Natural killer cell (primary cell): Measurements from ENCODE around the gene ROBO2. TPM values are rescaled to one million over a fixed set of nuclear protein-coding genes. Genes with fewer than 3 reads are reported as not detected.

Experiments
- ATAC-seq, 3 donors: fragments of 150-1000 bp in 2 of 3; fragments of 200-7000 bp in 1 of 3; cut with Tn5 transposase; 1 replicate in 1 of 3; 2 replicates in 2 of 3; pipeline ENCODE4 v1.10.0; 2021; ENCODE audit warnings: mild to moderate bottlenecking in 2 of 3, moderate library complexity in 2 of 3
- DNase-seq, 2 donors: peaks; one replicate each; pipeline versions ENCODE4 v3.0.0 to v3.0.0-alpha.2; 2013 to 2021; ENCODE audit warnings: mixed read lengths in 1 of 2
- H3K27ac ChIP-seq: one replicate; pipeline ENCODE4 v1.5.1; 2013; ENCODE audit warnings: mild to moderate bottlenecking, low read length
- H3K27me3 ChIP-seq: one replicate; pipeline ENCODE4 v1.6.1; 2013; ENCODE audit warnings: low read length; ENCODE audit not compliant: control insufficient read depth, insufficient read depth
- H3K36me3 ChIP-seq: one replicate; pipeline ENCODE4 v1.6.1; 2013; ENCODE audit warnings: low read length; ENCODE audit not compliant: control insufficient read depth, insufficient read depth
- H3K4me1 ChIP-seq: one replicate; pipeline ENCODE4 v1.6.1; 2013; ENCODE audit warnings: low read length; ENCODE audit not compliant: control insufficient read depth, insufficient read depth
- H3K4me3 ChIP-seq: one replicate; pipeline ENCODE4 v1.5.1; 2013; ENCODE audit warnings: low read length
- H3K9me3 ChIP-seq: one replicate; pipeline ENCODE4 v1.6.1; 2013; ENCODE audit warnings: low read length; ENCODE audit not compliant: control insufficient read depth, insufficient read depth
- H3K27ac Mint-ChIP-seq, 2 donors: one replicate each; pipeline ENCODE4 v1.8.0; 2022; ENCODE audit warnings: mild to moderate bottlenecking in 2 of 2, mixed read lengths in 2 of 2, moderate library complexity in 1 of 2
- H3K27me3 Mint-ChIP-seq, 2 donors: one replicate each; pipeline ENCODE4 v1.8.0; 2022; ENCODE audit warnings: low read depth in 2 of 2, mixed read lengths in 2 of 2
- H3K36me3 Mint-ChIP-seq: one replicate; pipeline ENCODE4 v1.8.0; 2022; ENCODE audit warnings: mixed read lengths
- H3K4me1 Mint-ChIP-seq, 2 donors: one replicate each; pipeline ENCODE4 v1.8.0; 2022; ENCODE audit warnings: mixed read lengths in 2 of 2
- H3K4me3 Mint-ChIP-seq: one replicate; pipeline ENCODE4 v1.8.0; 2022; ENCODE audit warnings: mild to moderate bottlenecking, moderate library complexity, mixed read lengths
- H3K9me3 Mint-ChIP-seq, 2 donors: one replicate each; pipeline ENCODE4 v1.8.0; 2022; ENCODE audit warnings: mixed read lengths in 2 of 2
- WGBS: methylation state at CpG from one replicate; pipeline ENCODE4 v1.1.7; 2013; ENCODE audit warnings: missing lambda C conversion rate; ENCODE audit not compliant: insufficient coverage; 5-methylcytosine and 5-hydroxymethylcytosine counted together
- intact Hi-C: fragments of 100-400 bp; cut with micrococcal nuclease; formaldehyde crosslinking; loops from one replicate; pipeline ENCODE4 v1.14.2; 2022
- total RNA-seq, 4 donors: library from RNA; stranded (reverse); fragments of 120-200 nt in 1 of 4; gene quantifications; one replicate each; pipeline versions ENCODE4 v1.2.3 to v1.2.4, GENCODE V29; 2013 to 2022
- TF ChIP-seq, protein P1 (sequence below): fragments of 200-600 bp; IDR thresholded peaks from one replicate; pipeline ENCODE4 v1.8.0; 2022; ENCODE audit warnings: antibody characterized with exemption

Gene ROBO2
- total RNA-seq, 3 donors from 2014 or later (not counting 1 experiment from before 2014, with no cell fraction given), result not detected

DNA sequence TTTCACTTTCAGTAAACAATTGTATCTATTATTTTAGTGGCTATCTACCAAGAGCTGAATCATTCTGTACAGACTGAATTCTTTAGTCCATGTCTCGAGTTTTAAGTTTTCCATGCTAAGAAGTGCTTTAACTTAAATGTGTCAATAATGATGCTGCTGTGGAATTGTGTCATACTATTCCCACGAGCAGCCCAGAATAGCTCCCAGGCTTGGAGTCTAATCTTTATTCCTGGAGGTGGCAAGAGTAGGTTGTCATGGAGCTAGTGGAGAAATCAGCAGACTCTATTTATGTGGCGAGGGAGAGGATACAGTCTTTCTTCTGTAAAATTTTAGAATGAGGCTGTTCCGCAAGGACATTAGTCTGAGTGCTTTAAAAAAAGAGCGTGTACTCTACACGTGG is 207.2 kb downstream of the ROBO2 start:
- ATAC-seq (no peak), DNase-seq (no peak)
- Histone ChIP-seq H3K9me3 (no peaks in the 10 kb centered on the region), H3K36me3 (no peaks in the 10 kb centered on the region), H3K4me3 (no peak overlapping the region), H3K27me3 (no peaks in the 10 kb centered on the region), H3K27ac (no peak overlapping the region), H3K4me1 (no peaks in the 10 kb centered on the region)
- no peak overlapping the region for H3K4me3 Mint-ChIP-seq
- H3K36me3 Mint-ChIP-seq, result no peaks in the 10 kb centered on the region
- no peak overlapping the region for H3K27ac Mint-ChIP-seq
- no peaks in the 10 kb centered on the region for H3K27me3 Mint-ChIP-seq
- WGBS, result 78% methylated on average over 4 of the region's 6 CpGs
- intact Hi-C loops, result no loop called here
- peaks cover 6 to 10% of the 10 kb centered on the region in 2 donors for H3K9me3 Mint-ChIP-seq
- no peaks in the 10 kb centered on the region for H3K4me1 Mint-ChIP-seq
- TF ChIP-seq, protein P1, sequence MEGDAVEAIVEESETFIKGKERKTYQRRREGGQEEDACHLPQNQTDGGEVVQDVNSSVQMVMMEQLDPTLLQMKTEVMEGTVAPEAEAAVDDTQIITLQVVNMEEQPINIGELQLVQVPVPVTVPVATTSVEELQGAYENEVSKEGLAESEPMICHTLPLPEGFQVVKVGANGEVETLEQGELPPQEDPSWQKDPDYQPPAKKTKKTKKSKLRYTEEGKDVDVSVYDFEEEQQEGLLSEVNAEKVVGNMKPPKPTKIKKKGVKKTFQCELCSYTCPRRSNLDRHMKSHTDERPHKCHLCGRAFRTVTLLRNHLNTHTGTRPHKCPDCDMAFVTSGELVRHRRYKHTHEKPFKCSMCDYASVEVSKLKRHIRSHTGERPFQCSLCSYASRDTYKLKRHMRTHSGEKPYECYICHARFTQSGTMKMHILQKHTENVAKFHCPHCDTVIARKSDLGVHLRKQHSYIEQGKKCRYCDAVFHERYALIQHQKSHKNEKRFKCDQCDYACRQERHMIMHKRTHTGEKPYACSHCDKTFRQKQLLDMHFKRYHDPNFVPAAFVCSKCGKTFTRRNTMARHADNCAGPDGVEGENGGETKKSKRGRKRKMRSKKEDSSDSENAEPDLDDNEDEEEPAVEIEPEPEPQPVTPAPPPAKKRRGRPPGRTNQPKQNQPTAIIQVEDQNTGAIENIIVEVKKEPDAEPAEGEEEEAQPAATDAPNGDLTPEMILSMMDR, result no peak

DNA sequence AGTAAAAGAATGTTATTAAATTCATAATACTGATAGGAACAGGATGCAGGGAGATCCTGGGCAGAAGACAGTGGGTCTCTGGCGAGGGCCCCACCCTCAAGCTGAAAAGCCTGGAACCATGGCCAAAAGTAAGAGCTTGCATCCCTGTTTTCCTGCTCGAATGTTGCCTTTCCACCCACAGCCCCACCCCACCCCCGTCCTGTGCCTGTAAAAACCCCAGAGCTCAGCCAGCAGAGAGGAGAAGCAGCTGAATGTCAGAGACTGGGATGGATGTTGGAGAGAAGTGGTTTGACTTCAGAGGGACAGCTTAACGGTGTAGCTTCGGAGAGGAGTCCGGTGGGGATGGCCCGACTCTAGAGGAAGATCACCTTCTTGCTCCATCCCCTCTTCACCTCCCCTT is 207.9 kb downstream of the ROBO2 start:
- Histone ChIP-seq H3K27me3 (no peaks in the 10 kb centered on the region), H3K9me3 (no peaks in the 10 kb centered on the region), H3K4me1 (no peaks in the 10 kb centered on the region), H3K4me3 (no peak overlapping the region), H3K36me3 (no peaks in the 10 kb centered on the region), H3K27ac (no peak overlapping the region)
- Mint-ChIP-seq H3K27me3 (no peaks in the 10 kb centered on the region), H3K9me3 (peaks cover 8 to 10% of the 10 kb centered on the region in 2 donors), H3K27ac (no peak overlapping the region), H3K4me3 (no peak overlapping the region), H3K36me3 (no peaks in the 10 kb centered on the region), H3K4me1 (no peaks in the 10 kb centered on the region)
- intact Hi-C loops, result no loop called here
- DNase-seq, result no peak
- WGBS, result 90% methylated on average over 5 of the region's 7 CpGs
- ATAC-seq, result no peak
- TF ChIP-seq, protein P1, result no peak

DNA sequence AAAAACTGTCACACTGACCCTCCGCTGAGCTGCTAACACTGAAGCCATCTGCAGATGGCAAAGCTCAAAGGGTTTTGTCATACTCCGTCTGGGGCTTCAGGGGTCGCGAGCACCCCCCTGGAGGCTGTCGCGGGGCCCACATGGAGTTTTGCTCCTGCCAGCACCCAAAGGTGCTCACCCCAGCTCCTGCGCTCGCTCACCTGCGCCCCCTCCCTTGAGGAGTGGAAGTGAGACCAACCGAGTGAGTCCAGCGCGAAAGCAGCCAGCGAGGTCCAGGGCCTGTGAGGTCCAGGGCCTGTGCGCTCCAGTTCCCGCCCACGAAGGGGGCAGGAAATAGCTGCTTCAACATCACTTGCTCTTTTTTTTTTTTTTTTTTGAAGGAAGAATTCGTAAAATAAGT is 208.5 kb downstream of the ROBO2 start:
- intact Hi-C loops, result no loop called here
- H3K27me3 Mint-ChIP-seq, result no peaks in the 10 kb centered on the region
- H3K27ac Mint-ChIP-seq, result no peak overlapping the region
- H3K36me3 ChIP-seq, result no peaks in the 10 kb centered on the region
- no peak for DNase-seq
- H3K9me3 ChIP-seq, result no peaks in the 10 kb centered on the region
- H3K9me3 Mint-ChIP-seq, result peaks cover 8 to 10% of the 10 kb centered on the region in 2 donors
- H3K4me3 ChIP-seq, result no peak overlapping the region
- 93% methylated on average over 16 of the region's 17 CpGs for WGBS
- H3K4me1 ChIP-seq, result no peaks in the 10 kb centered on the region
- no peak overlapping the region for H3K4me3 Mint-ChIP-seq
- ATAC-seq, result no peak
- H3K36me3 Mint-ChIP-seq, result no peaks in the 10 kb centered on the region
- TF ChIP-seq, protein P1, result no peak
- H3K27me3 ChIP-seq, result no peaks in the 10 kb centered on the region
- H3K27ac ChIP-seq, result no peak overlapping the region
- H3K4me1 Mint-ChIP-seq, result no peaks in the 10 kb centered on the region

DNA sequence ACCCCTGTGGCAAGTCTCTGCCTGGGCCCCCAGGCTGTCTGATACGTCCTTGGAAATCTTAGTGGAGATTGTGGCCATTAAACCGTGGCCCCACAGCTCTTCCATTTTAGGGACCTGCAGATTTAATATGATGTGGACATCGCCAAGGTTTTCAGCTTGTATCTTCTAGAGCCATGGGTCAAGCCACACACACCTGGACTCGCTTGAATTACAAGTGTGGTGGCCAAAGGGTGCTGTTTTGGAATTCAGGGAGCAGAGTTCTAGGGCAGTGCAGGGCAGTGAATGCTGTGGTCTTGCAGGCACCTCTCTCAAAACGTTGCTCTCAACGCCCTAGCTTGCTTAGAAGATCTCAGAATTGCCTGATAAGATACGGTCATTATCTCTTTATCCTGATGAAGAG is 211.2 kb downstream of the ROBO2 start:
- intact Hi-C loops, result no loop called here
- Histone ChIP-seq H3K9me3 (no peaks in the 10 kb centered on the region), H3K27ac (no peak overlapping the region), H3K4me1 (no peaks in the 10 kb centered on the region), H3K36me3 (no peaks in the 10 kb centered on the region), H3K27me3 (no peaks in the 10 kb centered on the region), H3K4me3 (no peak overlapping the region)
- Mint-ChIP-seq H3K27ac (no peak overlapping the region), H3K36me3 (no peaks in the 10 kb centered on the region), H3K4me3 (no peak overlapping the region), H3K27me3 (no peaks in the 10 kb centered on the region), H3K4me1 (no peaks in the 10 kb centered on the region), H3K9me3 (peaks cover 7 to 8% of the 10 kb centered on the region in 2 donors)
- TF ChIP-seq, protein P1, result no peak
- ATAC-seq, result no peak
- 76% methylated on average over 7 of the region's 7 CpGs for WGBS
- DNase-seq, result no peak
